Fibroblast of mammary gland (primary cell): ENCODE results near the gene WEE2.

Experiments
- DNase-seq: peaks from one replicate; pipeline ENCODE4 v3.0.0-alpha.2; 2010; ENCODE audit warnings: low read depth
- H3K4me3 ChIP-seq: 2 replicates; pipeline ENCODE4 v1.5.1; 2011; ENCODE audit warnings: low read depth, mild to moderate bottlenecking, low read length, moderate library complexity; ENCODE audit not compliant: control insufficient read depth
- CTCF ChIP-seq: conservative IDR thresholded peaks from 2 replicates; pipeline ENCODE4 v1.5.1; 2011; ENCODE audit warnings: low read depth, low read length, inconsistent platforms; ENCODE audit not compliant: control insufficient read depth, insufficient read depth

The WEE2 gene

GRCh38 chr7:141675436-141676215 is 32.5 kb upstream of the WEE2 start:
- TF ChIP-seq CTCF = no peak
- no peak for DNase-seq
- no peak overlapping the region for H3K4me3 ChIP-seq

GRCh38 chr7:141676618-141677017 is 31.5 kb upstream of the WEE2 start:
- TF ChIP-seq CTCF = no peak
- H3K4me3 ChIP-seq = no peak overlapping the region
- DNase-seq = peak; percentile 55

DNA sequence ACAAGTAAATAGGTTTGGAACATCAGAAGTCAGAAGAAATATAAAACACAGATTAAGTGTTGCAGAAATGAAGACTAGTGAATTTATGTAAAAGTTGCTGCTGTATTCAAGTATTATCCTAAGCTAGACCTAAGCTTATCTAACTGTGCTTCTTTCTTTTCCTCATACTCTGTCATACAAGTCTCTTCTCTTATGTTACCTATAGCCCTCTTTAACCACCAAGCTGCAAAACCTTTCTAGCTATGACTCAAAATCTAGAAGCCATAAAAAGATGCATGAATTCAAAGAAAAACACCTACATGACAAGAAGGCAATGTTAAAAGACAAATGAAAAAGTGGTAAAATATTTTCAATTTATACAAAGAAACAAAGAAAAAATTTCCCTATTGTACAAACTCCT is 29.1 kb upstream of the WEE2 start:
- no peak overlapping the region for H3K4me3 ChIP-seq
- DNase-seq = no peak
- no peak for TF ChIP-seq CTCF

DNA sequence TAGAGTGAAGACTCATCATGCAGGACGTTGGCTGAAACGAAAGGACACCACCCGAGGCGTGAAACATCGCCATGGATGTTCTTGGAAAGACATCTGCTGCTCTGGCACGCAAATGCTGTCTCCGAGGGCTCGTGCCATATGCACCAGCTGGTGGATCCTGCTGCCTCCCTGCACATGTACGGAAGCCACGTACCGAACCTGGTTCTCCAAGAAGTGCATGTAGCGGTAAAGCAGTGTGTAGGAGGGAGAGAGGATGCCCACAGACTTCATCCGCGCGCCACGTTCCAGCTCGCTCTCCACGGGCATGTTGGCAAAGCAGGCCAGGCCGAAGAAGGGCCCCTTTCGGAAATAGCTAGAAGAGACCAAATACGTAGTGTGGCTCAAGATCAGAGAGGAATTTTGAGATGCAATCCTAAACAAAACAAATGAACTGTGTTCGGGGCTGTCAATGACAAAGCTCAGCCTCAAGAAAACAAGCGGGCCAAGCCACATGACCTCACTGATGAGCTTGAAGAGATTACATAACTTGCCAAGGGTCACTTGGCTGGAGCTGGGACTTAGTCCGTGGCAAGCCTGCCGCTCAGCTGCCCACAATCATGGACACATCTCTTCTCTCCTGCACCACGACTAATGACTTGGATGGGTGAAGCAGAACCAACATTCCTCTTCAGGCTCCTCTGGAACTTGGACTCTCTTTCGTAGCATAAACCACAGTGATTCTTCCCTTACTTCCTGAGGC is 22.7 kb upstream of the WEE2 start:
- no peak for DNase-seq
- no peak for TF ChIP-seq CTCF
- H3K4me3 ChIP-seq = no peak overlapping the region

- TF ChIP-seq CTCF = no peak
- no peak overlapping the region for H3K4me3 ChIP-seq
- DNase-seq = no peak
These were observed 22.1 kb upstream of the WEE2 start for GRCh38 chr7:141686074-141686473.

DNA sequence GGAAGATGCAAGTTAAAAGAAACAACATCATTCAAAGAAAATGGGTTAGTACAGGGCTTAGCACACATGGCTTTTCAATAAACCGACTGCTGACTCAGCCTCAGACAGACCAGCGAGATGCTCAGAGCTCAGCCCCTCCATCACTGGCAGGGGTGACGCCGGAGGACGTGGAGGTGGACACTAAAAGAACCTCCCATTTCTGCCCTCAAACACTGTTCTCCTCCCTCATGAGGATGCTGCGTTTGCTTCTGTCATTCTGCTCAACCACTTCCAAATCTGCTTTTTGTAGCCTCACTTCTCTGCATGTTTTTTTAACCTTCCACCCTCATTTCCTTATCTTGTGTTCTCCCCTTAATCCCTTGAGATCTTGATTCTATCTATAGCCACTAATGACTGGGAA is 21.5 kb upstream of the WEE2 start:
- peak; percentile 43 for DNase-seq
- no peak overlapping the region for H3K4me3 ChIP-seq
- TF ChIP-seq CTCF = no peak
